Breast epithelium (tissue), 4 donors: ENCODE measurements around the gene CNPPD1. TPM values are rescaled to one million over a fixed set of nuclear protein-coding genes. Genes with fewer than 3 reads are reported as not detected.

Source experiments
- DNase-seq, 2 donors: peaks; one replicate each; pipeline ENCODE4 v3.0.0-alpha.2; 2019; ENCODE audit warnings: low spot score in 2 of 2
- H3K27ac ChIP-seq, 2 donors: fragments of 200-600 bp; sonication (generic) in 1 of 2; one replicate each; pipeline ENCODE4 v1.5.1; 2016 to 2019; ENCODE audit warnings: mild to moderate bottlenecking in 1 of 2
- H3K27me3 ChIP-seq, 2 donors: fragments of 200-600 bp; sonication (generic) in 1 of 2; one replicate each; pipeline versions ENCODE4 v1.5.1 to v1.6.0; 2017 to 2019; ENCODE audit warnings: control low read depth in 1 of 2, mild to moderate bottlenecking in 1 of 2
- H3K36me3 ChIP-seq: fragments of 200-600 bp; one replicate; pipeline ENCODE4 v1.5.1; 2019
- H3K4me1 ChIP-seq, 2 donors: fragments of 200-600 bp; sonication (generic); one replicate each; pipeline ENCODE4 v1.5.1; 2016 to 2019; ENCODE audit warnings: control low read depth in 1 of 2
- H3K4me3 ChIP-seq, 3 donors: fragments of 200-600 bp; sonication (generic); 1 replicate in 2 of 3; 2 replicates in 1 of 3; pipeline ENCODE4 v1.5.1; 2016 to 2019; ENCODE audit warnings: mild to moderate bottlenecking in 3 of 3, moderate library complexity in 2 of 3
- H3K9me3 ChIP-seq, 2 donors: fragments of 200-600 bp; sonication (generic) in 1 of 2; one replicate each; pipeline ENCODE4 v1.5.1; 2016 to 2019; ENCODE audit warnings: control low read depth in 1 of 2
- POLR2A ChIP-seq: fragments of 450-650 bp; IDR thresholded peaks from one replicate; pipeline ENCODE4 v1.6.1; 2016; ENCODE audit warnings: antibody characterized with exemption, mild to moderate bottlenecking, moderate library complexity
- POLR2AphosphoS5 ChIP-seq, 3 donors: sonication (generic); formaldehyde crosslinking; IDR thresholded peaks; one replicate each; pipeline ENCODE4 v1.6.1; 2017; ENCODE audit warnings: antibody characterized with exemption in 3 of 3
- intact Hi-C: fragments of 100-400 bp; cut with DNase I; formaldehyde crosslinking; loops from one replicate; pipeline ENCODE4 v1.15.1; 2023; ENCODE audit warnings: low total_unique reads
- total RNA-seq, 3 donors: library from RNA; depleted of rRNA; stranded (reverse); fragments of >200 nt; gene quantifications; one replicate each; pipeline ENCODE4 v1.1.0, GENCODE V29; 2016
- TF ChIP-seq, protein P1 (sequence below), 3 donors: fragments of 450-650 bp; IDR thresholded peaks; one replicate each; pipeline ENCODE4 v1.5.1; 2016 to 2017; ENCODE audit warnings: antibody characterized with exemption in 3 of 3, mild to moderate bottlenecking in 3 of 3, moderate library complexity in 3 of 3

Gene CNPPD1
- total RNA-seq, 3 donors from 2014 or later, result 37.0 to 60.3 (median 37.2) TPM

DNA sequence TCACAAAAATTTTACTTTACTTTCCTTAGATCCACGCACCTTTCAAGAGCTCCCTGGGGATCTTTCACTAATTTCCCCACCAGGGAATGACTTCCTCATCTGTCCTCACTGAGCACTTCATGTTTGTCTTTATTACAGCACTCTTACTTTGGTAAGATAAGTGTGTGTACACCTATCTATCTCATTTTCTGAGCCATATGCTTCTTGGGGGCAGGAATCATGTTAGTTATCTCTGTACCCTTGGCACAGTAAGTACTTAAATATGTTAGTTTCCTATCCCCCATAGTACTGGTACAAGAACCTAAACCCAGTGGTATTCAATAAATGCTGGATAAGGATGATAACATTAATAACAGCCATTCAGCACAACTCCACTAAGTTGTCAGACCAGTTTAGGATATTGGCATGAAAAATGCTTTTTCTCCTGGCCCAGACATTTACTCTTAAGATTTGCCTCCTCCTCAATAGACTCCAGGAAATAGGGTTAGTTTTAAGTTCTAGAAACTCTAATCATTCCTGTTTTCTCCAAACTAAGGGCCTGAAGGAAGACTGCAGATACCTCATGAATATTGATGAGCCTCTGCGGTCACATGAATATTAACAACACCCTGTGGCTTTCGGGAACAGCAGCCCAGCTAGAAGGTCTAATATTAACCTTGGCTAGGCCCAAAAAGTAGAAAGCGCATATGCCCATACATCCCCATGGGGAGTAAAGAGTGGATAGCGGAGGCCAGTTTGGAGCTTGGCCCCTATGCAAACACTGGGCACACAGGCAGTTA is 54.3 kb downstream of the CNPPD1 start:
- intact Hi-C loops, result no loop called here

More for the DNA sequence above, 54.3 kb downstream of the CNPPD1 start:
- H3K27ac ChIP-seq, result peak overlapping the region; percentile 46 to 78
- DNase-seq, result no peak
- no peaks in the 10 kb centered on the region for H3K27me3 ChIP-seq
- peaks cover 0 to 3% of the 10 kb centered on the region in 2 donors for H3K4me1 ChIP-seq
- H3K4me3 ChIP-seq, result no peak overlapping the region
- TF ChIP-seq, protein P1, sequence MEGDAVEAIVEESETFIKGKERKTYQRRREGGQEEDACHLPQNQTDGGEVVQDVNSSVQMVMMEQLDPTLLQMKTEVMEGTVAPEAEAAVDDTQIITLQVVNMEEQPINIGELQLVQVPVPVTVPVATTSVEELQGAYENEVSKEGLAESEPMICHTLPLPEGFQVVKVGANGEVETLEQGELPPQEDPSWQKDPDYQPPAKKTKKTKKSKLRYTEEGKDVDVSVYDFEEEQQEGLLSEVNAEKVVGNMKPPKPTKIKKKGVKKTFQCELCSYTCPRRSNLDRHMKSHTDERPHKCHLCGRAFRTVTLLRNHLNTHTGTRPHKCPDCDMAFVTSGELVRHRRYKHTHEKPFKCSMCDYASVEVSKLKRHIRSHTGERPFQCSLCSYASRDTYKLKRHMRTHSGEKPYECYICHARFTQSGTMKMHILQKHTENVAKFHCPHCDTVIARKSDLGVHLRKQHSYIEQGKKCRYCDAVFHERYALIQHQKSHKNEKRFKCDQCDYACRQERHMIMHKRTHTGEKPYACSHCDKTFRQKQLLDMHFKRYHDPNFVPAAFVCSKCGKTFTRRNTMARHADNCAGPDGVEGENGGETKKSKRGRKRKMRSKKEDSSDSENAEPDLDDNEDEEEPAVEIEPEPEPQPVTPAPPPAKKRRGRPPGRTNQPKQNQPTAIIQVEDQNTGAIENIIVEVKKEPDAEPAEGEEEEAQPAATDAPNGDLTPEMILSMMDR (IDR thresholded peaks at IDR 0.05), result no peak
- TF ChIP-seq POLR2A (no peak), POLR2AphosphoS5 (IDR thresholded peaks at IDR 0.05) (no peak)
- no peaks in the 10 kb centered on the region for H3K36me3 ChIP-seq
- H3K9me3 ChIP-seq, result no peaks in the 10 kb centered on the region

Other genes with a start within 250 kb of the CNPPD1 start
- gene CDK5R2, start 217.3 kb downstream of the CNPPD1 start, total RNA-seq, result not detected
- gene FEV, start 191.7 kb downstream of the CNPPD1 start, total RNA-seq, result not detected
- not detected for gene CRYBA2, start 183.5 kb downstream of the CNPPD1 start, total RNA-seq
- gene CFAP65, start 135.4 kb downstream of the CNPPD1 start, total RNA-seq, result under 1 TPM in 1 of 3 donors, not detected in 2; 0.33 TPM
- gene IHH, start 116.0 kb downstream of the CNPPD1 start, total RNA-seq, result under 1 TPM in 2 of 3 donors, not detected in 1; 0.16 to 0.66 TPM
- 10 to 100 TPM; 13.4 to 19.8 (median 17.6) TPM for gene NHEJ1, start 16.1 kb downstream of the CNPPD1 start, total RNA-seq
- 1 to 10 TPM in 2 of 3 donors, under 1 TPM in 1; 0.48 to 3.4 (median 2.0) TPM for gene SLC23A3, start 6.9 kb downstream of the CNPPD1 start, total RNA-seq
- 10 to 100 TPM; 58.7 to 79.7 (median 66.3) TPM for gene RETREG2, start 1.4 kb upstream of the CNPPD1 start, total RNA-seq
- gene ZFAND2B, start 29.9 kb upstream of the CNPPD1 start, total RNA-seq, result 10 to 100 TPM; 43.6 to 52.0 (median 45.0) TPM
- 10 to 100 TPM; 14.5 to 26.9 (median 18.9) TPM for gene ABCB6, start 42.0 kb upstream of the CNPPD1 start, total RNA-seq
- gene ATG9A, start 52.7 kb upstream of the CNPPD1 start, total RNA-seq, result 10 to 100 TPM; 35.6 to 44.5 (median 37.0) TPM
- gene ANKZF1, start 52.9 kb upstream of the CNPPD1 start, total RNA-seq, result 100 to 1,000 TPM in 1 of 3 donors, 10 to 100 TPM in 2; 29.3 to 101 (median 67.8) TPM
- 10 to 100 TPM; 10.2 to 15.7 (median 11.8) TPM for gene GLB1L, start 68.5 kb upstream of the CNPPD1 start, total RNA-seq
- gene STK16, start 68.6 kb upstream of the CNPPD1 start, total RNA-seq, result 10 to 100 TPM; 13.1 to 18.1 (median 16.4) TPM
- under 1 TPM in 1 of 3 donors, not detected in 2; 0.16 TPM for gene TUBA4B, start 76.3 kb upstream of the CNPPD1 start, total RNA-seq
- 10 to 100 TPM in 2 of 3 donors, 1 to 10 TPM in 1; 5.4 to 73.3 (median 48.8) TPM for gene TUBA4A, start 77.0 kb upstream of the CNPPD1 start, total RNA-seq
- 10 to 100 TPM; 49.9 to 88.3 (median 59.0) TPM for gene DNAJB2, start 102.4 kb upstream of the CNPPD1 start, total RNA-seq
- under 1 TPM in 2 of 3 donors, not detected in 1; 0.33 to 0.44 TPM for gene PTPRN, start 132.5 kb upstream of the CNPPD1 start, total RNA-seq
- gene RESP18, start 155.8 kb upstream of the CNPPD1 start, total RNA-seq, result not detected
- 10 to 100 TPM; 49.8 to 81.9 (median 79.0) TPM for gene DNPEP, start 211.0 kb upstream of the CNPPD1 start, total RNA-seq
- 10 to 100 TPM; 17.1 to 29.6 (median 29.5) TPM for gene DES, start 241.5 kb upstream of the CNPPD1 start, total RNA-seq